GM12873 (cell line): ENCODE results near the gene FNIP2.

Experiments used
- TF ChIP-seq, protein P1 (sequence below): IDR thresholded peaks from 2 replicates; pipeline ENCODE4 v1.5.1; 2012; ENCODE audit warnings: low read depth, mild to moderate bottlenecking, moderate library complexity, low read length, control low read depth; ENCODE audit not compliant: insufficient read depth; ENCODE audit errors: missing control alignments

The FNIP2 gene

DNA sequence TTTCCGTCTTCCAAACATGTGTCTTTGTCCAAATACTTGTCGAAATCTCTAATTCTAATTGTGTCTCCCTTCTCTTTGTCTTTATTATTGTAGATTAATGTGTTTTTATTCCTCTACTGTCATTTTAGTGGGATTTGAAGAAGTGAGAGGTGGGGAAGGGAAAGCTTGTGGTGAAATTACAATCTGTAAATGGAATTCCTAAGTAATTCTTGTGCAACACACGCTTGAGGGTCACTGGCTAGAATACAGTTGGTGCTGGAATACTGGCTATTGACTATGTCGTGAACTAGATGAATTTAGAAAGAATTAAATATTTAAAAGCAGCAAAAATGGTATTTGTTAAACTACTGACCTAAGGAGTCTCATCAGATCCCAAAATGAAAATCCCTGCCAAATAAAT, 10.7 kb upstream of the FNIP2 start:
- TF ChIP-seq, protein P1, sequence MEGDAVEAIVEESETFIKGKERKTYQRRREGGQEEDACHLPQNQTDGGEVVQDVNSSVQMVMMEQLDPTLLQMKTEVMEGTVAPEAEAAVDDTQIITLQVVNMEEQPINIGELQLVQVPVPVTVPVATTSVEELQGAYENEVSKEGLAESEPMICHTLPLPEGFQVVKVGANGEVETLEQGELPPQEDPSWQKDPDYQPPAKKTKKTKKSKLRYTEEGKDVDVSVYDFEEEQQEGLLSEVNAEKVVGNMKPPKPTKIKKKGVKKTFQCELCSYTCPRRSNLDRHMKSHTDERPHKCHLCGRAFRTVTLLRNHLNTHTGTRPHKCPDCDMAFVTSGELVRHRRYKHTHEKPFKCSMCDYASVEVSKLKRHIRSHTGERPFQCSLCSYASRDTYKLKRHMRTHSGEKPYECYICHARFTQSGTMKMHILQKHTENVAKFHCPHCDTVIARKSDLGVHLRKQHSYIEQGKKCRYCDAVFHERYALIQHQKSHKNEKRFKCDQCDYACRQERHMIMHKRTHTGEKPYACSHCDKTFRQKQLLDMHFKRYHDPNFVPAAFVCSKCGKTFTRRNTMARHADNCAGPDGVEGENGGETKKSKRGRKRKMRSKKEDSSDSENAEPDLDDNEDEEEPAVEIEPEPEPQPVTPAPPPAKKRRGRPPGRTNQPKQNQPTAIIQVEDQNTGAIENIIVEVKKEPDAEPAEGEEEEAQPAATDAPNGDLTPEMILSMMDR = no peak

DNA sequence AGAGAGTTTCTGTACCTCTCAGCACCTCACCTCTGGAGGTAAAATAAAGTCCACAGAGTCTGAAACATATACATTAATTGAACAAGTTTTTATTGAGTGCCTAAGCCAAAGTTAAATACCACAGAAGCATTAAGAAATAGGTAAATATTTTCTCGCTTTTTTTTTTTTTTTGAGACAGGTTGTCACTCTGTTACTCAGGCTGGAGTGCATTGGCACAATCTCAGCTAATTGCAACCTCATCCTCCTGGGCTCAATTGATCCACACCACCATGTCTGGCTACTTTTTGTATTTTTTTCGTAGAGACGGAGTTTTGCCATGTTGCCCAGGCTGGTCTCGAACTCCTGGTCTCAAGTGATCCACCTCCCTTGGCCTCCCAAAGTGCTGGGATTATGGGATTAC, 10.1 kb upstream of the FNIP2 start:
- TF ChIP-seq, protein P1 = no peak

DNA sequence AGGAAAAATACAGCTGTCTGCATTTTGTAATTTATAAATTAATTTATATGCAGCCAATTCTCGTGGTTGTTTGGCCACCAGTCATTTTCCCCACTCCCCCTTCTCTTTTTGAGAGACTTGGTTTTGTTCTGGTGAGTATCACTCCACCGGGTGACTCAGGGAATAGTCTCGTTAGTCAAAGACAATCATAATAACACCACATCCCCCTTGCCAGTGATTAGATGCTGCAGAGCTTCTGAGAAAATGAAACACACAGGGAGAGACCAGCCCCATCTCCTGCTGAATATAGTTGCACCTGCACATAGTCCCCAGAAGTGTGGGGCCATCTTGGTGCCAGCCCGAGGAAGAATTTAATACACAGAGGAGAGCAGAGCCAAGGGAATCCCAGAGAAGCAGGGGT, 8.0 kb upstream of the FNIP2 start:
- TF ChIP-seq, protein P1 = no peak

DNA sequence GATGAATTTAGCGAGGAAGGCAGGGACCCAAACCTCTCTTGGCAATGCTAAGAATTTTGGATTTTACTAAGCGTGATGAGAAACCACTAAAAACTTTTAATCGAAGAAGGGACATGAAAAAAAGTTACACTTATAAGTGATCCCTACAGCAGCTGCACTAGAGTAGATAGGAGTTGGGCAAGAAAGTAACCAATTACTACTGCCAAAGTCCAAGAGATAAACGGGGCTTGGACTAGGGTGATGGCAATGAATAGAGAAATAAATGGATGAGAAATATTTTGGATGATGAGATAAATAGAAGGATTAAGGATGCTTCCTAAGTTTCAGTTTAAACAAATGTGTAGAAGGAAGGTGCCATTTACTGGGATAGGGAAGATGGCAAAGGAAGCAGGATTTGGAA, 6.3 kb upstream of the FNIP2 start:
- TF ChIP-seq, protein P1 = no peak

DNA sequence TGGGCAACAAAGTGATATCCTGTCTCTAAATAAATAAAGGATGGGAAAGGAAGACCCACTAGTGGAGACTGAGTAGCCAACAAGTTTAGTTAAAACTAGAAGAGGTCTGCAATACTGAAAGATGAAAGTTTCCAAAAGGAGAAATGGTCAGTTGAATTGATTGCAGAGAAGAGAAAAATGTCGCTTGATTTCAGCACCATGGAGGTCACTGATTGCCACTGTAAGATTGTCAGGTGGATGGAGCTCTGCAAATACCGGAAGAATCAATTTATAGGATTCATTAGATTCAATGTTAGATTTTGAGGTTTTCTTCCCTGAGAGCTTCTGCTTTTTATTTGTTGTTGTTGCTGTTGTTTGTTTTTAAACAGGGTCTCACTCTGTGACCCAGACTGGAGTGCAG, 5.4 kb upstream of the FNIP2 start:
- TF ChIP-seq, protein P1 = no peak

DNA sequence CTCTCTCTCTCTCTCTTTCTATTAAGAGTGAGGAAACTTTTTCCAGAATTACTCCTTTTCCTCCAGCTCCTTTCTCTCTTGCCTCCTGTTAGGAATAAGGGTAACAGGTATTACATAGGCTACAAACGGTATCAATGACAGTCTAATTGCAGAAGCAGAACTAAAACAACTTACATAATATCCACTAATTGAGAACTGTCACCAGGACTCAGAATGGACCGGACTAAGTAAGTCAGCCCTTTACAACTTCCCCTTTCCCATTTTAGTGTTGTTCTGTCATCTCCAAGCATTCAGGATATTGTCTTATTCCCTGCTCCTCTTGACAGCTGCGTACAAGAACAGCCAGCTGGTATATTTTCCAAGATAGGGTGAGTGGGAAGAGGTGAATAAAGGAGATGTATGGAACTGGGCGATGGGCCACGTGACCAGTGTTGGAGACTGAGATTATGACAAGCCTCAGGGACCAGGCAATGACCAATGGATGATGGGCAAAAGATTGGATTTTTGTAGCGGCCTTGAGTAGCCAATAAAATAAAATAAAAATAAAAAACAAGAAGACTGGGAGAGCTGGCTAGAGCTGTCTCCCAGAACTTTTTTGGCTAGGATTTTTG, 2.3 kb upstream of the FNIP2 start:
- TF ChIP-seq, protein P1 = no peak

DNA sequence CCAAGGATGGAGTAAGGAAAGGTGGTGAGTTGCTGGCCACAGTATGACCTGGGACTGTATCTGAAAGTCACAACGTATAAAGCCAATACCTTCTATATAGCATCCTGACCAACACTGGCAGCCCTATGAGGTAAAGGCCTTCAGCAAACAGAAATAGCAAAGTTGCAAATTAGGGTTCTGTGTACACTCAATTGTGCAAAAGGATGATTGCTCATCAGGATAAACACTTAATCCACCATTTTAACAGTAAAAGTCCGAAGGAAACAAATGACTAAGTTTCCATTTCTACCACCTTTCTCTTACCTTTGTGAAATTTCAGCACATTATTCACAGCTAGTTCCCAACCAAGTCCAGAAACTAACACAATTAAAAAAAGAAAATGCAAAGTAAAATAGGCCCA, 1.4 kb upstream of the FNIP2 start:
- TF ChIP-seq, protein P1 = no peak
